Endothelial cell of umbilical vein (primary cell): ENCODE data around the gene HDAC9. TPM values are rescaled to one million over a fixed set of nuclear protein-coding genes. Genes with fewer than 3 reads are reported as not detected.

Source experiments
- BruUV-seq: library from RNA; stranded (reverse); fragments of 400-500 nt; replicated peaks from 2 replicates; lab custom pipeline; 2021; lab: Mats Ljungman, UMichigan
- CTCF ChIA-PET: fragments of 300-600, 350-600 bp; sonication (Branson Sonifier 250); formaldehyde crosslinking; loops from one replicate; lab custom pipeline; 2021; ENCODE audit warnings: antibody characterized with exemption, inconsistent platforms; lab: Charles Lee
- POLR2A ChIA-PET: fragments of 300-600, 350-600 bp; sonication (Branson Sonifier 250); formaldehyde crosslinking; loops from one replicate; lab custom pipeline; 2021; ENCODE audit warnings: antibody characterized with exemption, inconsistent platforms; lab: Charles Lee
- DNase-seq: peaks from one replicate; pipeline ENCODE4 v3.0.0-alpha.2; 2011; ENCODE audit warnings: low read depth, low spot score
- FAIRE-seq: peaks from 2 replicates; lab custom pipeline; 2011; peaks lifted over from hg19 to GRCh38; lab: Jason Lieb, UNC
- H2AFZ ChIP-seq: 2 replicates; pipeline ENCODE4 v1.6.0; 2012; ENCODE audit warnings: low read depth, low read length, control low read depth, inconsistent platforms
- H3K27ac ChIP-seq: 2 replicates; pipeline ENCODE4 v1.5.1; 2011; ENCODE audit warnings: low read depth, mild to moderate bottlenecking, control low read depth, low read length, moderate library complexity; ENCODE audit not compliant: insufficient read depth
- H3K27me3 ChIP-seq, 2 experiments: 2 replicates each; pipeline versions ENCODE4 v1.6.0 to v1.6.1; 2011; ENCODE audit warnings: low read length in 2 of 2, mixed read lengths in 1 of 2; ENCODE audit not compliant: control insufficient read depth in 2 of 2, insufficient read depth in 2 of 2
- H3K36me3 ChIP-seq, 2 experiments: 2 replicates in 1 of 2; 3 replicates in 1 of 2; pipeline ENCODE4 v1.5.1; 2011; ENCODE audit warnings: low read length in 2 of 2, mild to moderate bottlenecking in 1 of 2, moderate library complexity in 1 of 2; ENCODE audit not compliant: control insufficient read depth in 2 of 2, insufficient read depth in 2 of 2; ENCODE audit errors: extremely low read depth in 1 of 2
- H3K4me1 ChIP-seq: 3 replicates; pipeline ENCODE4 v1.5.1; 2011; ENCODE audit warnings: mild to moderate bottlenecking, low read length; ENCODE audit not compliant: control insufficient read depth, insufficient read depth; ENCODE audit errors: extremely low read depth
- H3K4me2 ChIP-seq: 2 replicates; pipeline ENCODE4 v1.6.1; 2011; ENCODE audit warnings: low read length, control low read depth, mixed read lengths; ENCODE audit not compliant: insufficient read depth
- H3K4me3 ChIP-seq, 3 experiments: fragments of 200-600 bp in 1 of 3; sonication (generic), shearing (Covaris generic) in 1 of 3; replicated peaks in 1 of 3; 2 replicates each; pipeline ENCODE4 v1.5.1; 2011 to 2016; ENCODE audit warnings: control low read depth in 3 of 3, low read length in 3 of 3, mild to moderate bottlenecking in 2 of 3, inconsistent platforms in 1 of 3, low read depth in 1 of 3, moderate library complexity in 1 of 3; ENCODE audit not compliant: insufficient read depth in 1 of 3
- H3K79me2 ChIP-seq: 2 replicates; pipeline ENCODE4 v1.6.0; 2012; ENCODE audit warnings: low read length, inconsistent platforms; ENCODE audit not compliant: control insufficient read depth, insufficient read depth
- H3K9ac ChIP-seq: replicated peaks from 2 replicates; pipeline ENCODE3; 2011; ENCODE audit warnings: low read length, control low read depth; ENCODE audit not compliant: insufficient read depth; ENCODE audit errors: extremely low read depth
- H3K9me1 ChIP-seq: replicated peaks from 3 replicates; pipeline ENCODE4 v1.6.0; 2011; ENCODE audit warnings: mild to moderate bottlenecking, low read length; ENCODE audit not compliant: control insufficient read depth, insufficient read depth; ENCODE audit errors: extremely low read depth
- H3K9me3 ChIP-seq: replicated peaks from 2 replicates; pipeline ENCODE4 v1.5.1; 2012; ENCODE audit warnings: low read length, inconsistent platforms; ENCODE audit not compliant: control insufficient read depth, insufficient read depth
- H4K20me1 ChIP-seq: replicated peaks from 2 replicates; pipeline ENCODE3; 2011; ENCODE audit warnings: mild to moderate bottlenecking, low read length; ENCODE audit not compliant: control insufficient read depth, insufficient read depth; ENCODE audit errors: extremely low read depth
- EZH2 ChIP-seq: IDR thresholded peaks from 2 replicates; pipeline ENCODE4 v1.6.1; 2012; ENCODE audit warnings: borderline replicate concordance, low read depth, mild to moderate bottlenecking, moderate library complexity, low read length, inconsistent platforms; ENCODE audit not compliant: severe bottlenecking
- FOS ChIP-seq: IDR thresholded peaks from 2 replicates; pipeline ENCODE4 v1.6.1; 2011; ENCODE audit warnings: mild to moderate bottlenecking, low read length, moderate library complexity, borderline replicate concordance; ENCODE audit not compliant: insufficient read depth
- JUN ChIP-seq: IDR thresholded peaks from 2 replicates; pipeline ENCODE4 v1.6.1; 2011; ENCODE audit warnings: borderline replicate concordance, low read depth; ENCODE audit not compliant: insufficient read length, insufficient read depth
- MYC ChIP-seq: IDR thresholded peaks from one replicate; pipeline ENCODE4 v1.6.1; 2011; ENCODE audit warnings: mild to moderate bottlenecking, low read depth, low read length
- POLR2A ChIP-seq: IDR thresholded peaks from 2 replicates; pipeline ENCODE4 v1.6.1; 2012; ENCODE audit warnings: low read depth, mild to moderate bottlenecking, control low read depth, low read length
- POLR2AphosphoS5 ChIP-seq: IDR thresholded peaks from 2 replicates; pipeline ENCODE4 v1.6.1; 2012; ENCODE audit warnings: low read depth, mild to moderate bottlenecking, control low read depth, low read length, moderate library complexity; ENCODE audit not compliant: insufficient read depth
- dilution Hi-C: fragments of 300-500 bp; cut with MboI; formaldehyde crosslinking; loops from one replicate; pipeline ENCODE4 v1.15.0; 2019; ENCODE audit warnings: low sequenced_read_pairs; ENCODE audit not compliant: extremely low pct_ligation_motif_present
- intact Hi-C: fragments of 100-400 bp; cut with micrococcal nuclease; formaldehyde crosslinking; loops from one replicate; pipeline ENCODE4 v1.10.0; 2022
- polyA plus RNA-seq, 4 experiments: library from polyadenylated mRNA; depleted of rRNA in 3 of 4; stranded (reverse) in 3 of 4; unstranded in 1 of 4; fragments of >200 nt; gene quantifications; 2 replicates each; pipeline versions ENCODE4 v1.2.1 to v1.2.3, GENCODE V29; 2011 to 2012; ENCODE audit warnings: missing spikeins in 1 of 4
- total RNA-seq: library from RNA; stranded (reverse); gene quantifications from 2 replicates; pipeline ENCODE4 v1.2.3, GENCODE V29; 2021
- TF ChIP-seq, protein P1 (sequence below): IDR thresholded peaks from 2 replicates; pipeline ENCODE4 v1.6.1; 2011; ENCODE audit not compliant: insufficient read depth, insufficient read length
- TF ChIP-seq, protein P2 (sequence below), 2 donors: IDR thresholded peaks; 1 replicate in 1 of 2; 2 replicates in 1 of 2; pipeline ENCODE4 v1.5.1; 2011; ENCODE audit warnings: low read length in 2 of 2, mild to moderate bottlenecking in 2 of 2, moderate library complexity in 2 of 2, control low read depth in 1 of 2, inconsistent platforms in 1 of 2, low read depth in 1 of 2; ENCODE audit not compliant: insufficient read depth in 1 of 2; ENCODE audit errors: extremely low read depth in 1 of 2

HDAC9 gene
- total and polyA plus RNA-seq, 2 donors (not counting 3 experiments of a cell fraction or from before 2014, with no cell fraction given), result 1.8 to 11.6 TPM

DNA sequence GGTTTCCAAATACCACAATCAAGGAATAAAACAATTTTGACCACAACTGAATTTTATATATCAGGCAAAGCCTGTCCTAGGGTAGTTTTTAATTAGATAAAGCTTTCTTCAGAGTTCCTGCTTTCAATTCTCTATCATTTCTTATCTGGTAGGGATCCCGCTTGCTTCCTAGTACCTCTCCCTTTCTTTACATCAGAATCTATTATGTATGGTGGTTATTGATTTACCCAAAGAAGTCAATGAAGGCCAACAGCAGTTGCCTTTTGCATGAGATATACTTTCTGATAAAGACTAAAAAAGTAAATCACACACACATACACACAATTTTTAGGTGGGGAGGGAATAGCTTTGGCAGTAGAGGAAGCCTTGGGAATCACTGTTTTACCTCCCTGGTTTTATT lies 70.7 kb downstream of the HDAC9 start:
- no peaks in the 10 kb centered on the region for H3K79me2 ChIP-seq
- ChIA-PET CTCF (interaction anchor here (1.4 to 9.2 kb wide), 4 partner anchors 8 to 215 kb away, joined by 4 to 572 read pairs (median 104); no protein-coding TSS in a partner anchor), POLR2A (no interaction called here)
- no peak overlapping the region for H3K9ac ChIP-seq
- intact Hi-C loops, result no loop called here
- no TSS peak for BruUV-seq
- H3K4me1 ChIP-seq, result no peaks in the 10 kb centered on the region
- no peak for TF ChIP-seq EZH2
- no peak for TF ChIP-seq POLR2AphosphoS5
- no peak for TF ChIP-seq POLR2A
- TF ChIP-seq, protein P1, sequence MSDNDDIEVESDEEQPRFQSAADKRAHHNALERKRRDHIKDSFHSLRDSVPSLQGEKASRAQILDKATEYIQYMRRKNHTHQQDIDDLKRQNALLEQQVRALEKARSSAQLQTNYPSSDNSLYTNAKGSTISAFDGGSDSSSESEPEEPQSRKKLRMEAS, result no peak
- no peak for TF ChIP-seq FOS
- no peak for TF ChIP-seq JUN
- FAIRE-seq, result no peak
- no peak for DNase-seq
- H3K27me3 ChIP-seq, result no peaks in the 10 kb centered on the region
- H2AFZ ChIP-seq, result no peak overlapping the region
- dilution Hi-C loops, result loop anchor here (25.0 kb wide), 1 partner anchor 204 kb away; no protein-coding TSS in a partner anchor
- no peaks in the 10 kb centered on the region for H3K9me1 ChIP-seq
- H4K20me1 ChIP-seq, result no peaks in the 10 kb centered on the region
- no peak overlapping the region for H3K4me2 ChIP-seq
- no peaks in the 10 kb centered on the region for H3K36me3 ChIP-seq
- no peak overlapping the region for H3K4me3 ChIP-seq
- no peak overlapping the region for H3K27ac ChIP-seq
- no peaks in the 10 kb centered on the region for H3K9me3 ChIP-seq

DNA sequence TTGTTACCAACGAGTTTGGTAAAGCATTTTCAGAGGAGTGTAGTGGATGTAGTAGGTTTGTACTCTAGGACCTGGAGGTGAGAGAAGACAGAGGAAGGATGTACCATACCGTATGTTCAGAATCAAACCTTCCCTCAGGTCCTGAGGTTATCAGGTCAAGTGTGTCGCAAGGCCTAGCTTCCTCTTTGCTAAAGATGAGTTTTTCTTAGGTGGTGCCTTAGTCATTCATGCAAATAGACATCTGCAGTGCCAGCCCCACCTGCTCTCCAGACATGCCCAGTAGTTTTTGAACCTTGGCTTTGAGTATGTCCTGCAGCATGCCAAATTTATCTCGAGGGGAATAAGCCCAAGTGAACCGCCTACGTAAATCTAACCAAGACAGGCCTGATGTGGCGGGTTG lies 71.3 kb downstream of the HDAC9 start:
- TF ChIP-seq POLR2AphosphoS5, result no peak
- no peak for TF ChIP-seq EZH2
- TF ChIP-seq, protein P2, sequence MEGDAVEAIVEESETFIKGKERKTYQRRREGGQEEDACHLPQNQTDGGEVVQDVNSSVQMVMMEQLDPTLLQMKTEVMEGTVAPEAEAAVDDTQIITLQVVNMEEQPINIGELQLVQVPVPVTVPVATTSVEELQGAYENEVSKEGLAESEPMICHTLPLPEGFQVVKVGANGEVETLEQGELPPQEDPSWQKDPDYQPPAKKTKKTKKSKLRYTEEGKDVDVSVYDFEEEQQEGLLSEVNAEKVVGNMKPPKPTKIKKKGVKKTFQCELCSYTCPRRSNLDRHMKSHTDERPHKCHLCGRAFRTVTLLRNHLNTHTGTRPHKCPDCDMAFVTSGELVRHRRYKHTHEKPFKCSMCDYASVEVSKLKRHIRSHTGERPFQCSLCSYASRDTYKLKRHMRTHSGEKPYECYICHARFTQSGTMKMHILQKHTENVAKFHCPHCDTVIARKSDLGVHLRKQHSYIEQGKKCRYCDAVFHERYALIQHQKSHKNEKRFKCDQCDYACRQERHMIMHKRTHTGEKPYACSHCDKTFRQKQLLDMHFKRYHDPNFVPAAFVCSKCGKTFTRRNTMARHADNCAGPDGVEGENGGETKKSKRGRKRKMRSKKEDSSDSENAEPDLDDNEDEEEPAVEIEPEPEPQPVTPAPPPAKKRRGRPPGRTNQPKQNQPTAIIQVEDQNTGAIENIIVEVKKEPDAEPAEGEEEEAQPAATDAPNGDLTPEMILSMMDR (IDR thresholded peaks at IDR 0.05; ENCODE audit: extremely low read depth in 1 of 2, insufficient read depth in 1 of 2, low read depth in 1 of 2, low read length in 2 of 2), result no peak
- no peak for TF ChIP-seq FOS
- TF ChIP-seq MYC, result no peak
- no peak for TF ChIP-seq POLR2A
- Histone ChIP-seq H2AFZ (no peak overlapping the region), H3K27me3 (no peaks in the 10 kb centered on the region), H3K27ac (no peak overlapping the region), H3K4me1 (no peaks in the 10 kb centered on the region), H3K9me1 (no peaks in the 10 kb centered on the region), H3K36me3 (no peaks in the 10 kb centered on the region), H3K9ac (no peak overlapping the region), H4K20me1 (no peaks in the 10 kb centered on the region), H3K4me2 (no peak overlapping the region), H3K79me2 (no peaks in the 10 kb centered on the region), H3K9me3 (no peaks in the 10 kb centered on the region), H3K4me3 (no peak overlapping the region)
- POLR2A ChIA-PET, result no interaction called here
- CTCF ChIA-PET, result interaction anchor here (0.8 to 9.2 kb wide), 5 partner anchors 9 to 215 kb away, joined by 3 to 572 read pairs (median 4); no protein-coding TSS in a partner anchor
- no peak for FAIRE-seq
- BruUV-seq, result no TSS peak
- no peak for DNase-seq
- dilution Hi-C loops (loop anchor here (25.0 kb wide), 1 partner anchor 205 kb away; no protein-coding TSS in a partner anchor), intact Hi-C loops (no loop called here)
